OCI-LY1 (cell line): ENCODE results near the gene MAP3K20.

Experiments
- H2AFZ ChIP-seq: fragments of 200-600 bp; sonication (generic), shearing (Covaris generic); 2 replicates; pipeline ENCODE4 v1.6.0; 2014; ENCODE audit warnings: antibody characterized with exemption, mild to moderate bottlenecking, low read length
- H3F3A ChIP-seq: fragments of 200-600 bp; sonication (generic), shearing (Covaris generic); 2 replicates; pipeline ENCODE4 v1.6.0; 2014; ENCODE audit warnings: mild to moderate bottlenecking, antibody characterized with exemption, low read length, moderate library complexity; ENCODE audit not compliant: insufficient read depth
- H3K27ac ChIP-seq: fragments of 200-600 bp; sonication (generic); 2 replicates; pipeline ENCODE4 v1.5.1; 2014; ENCODE audit warnings: low read length, mixed run types, mild to moderate bottlenecking, low read depth; ENCODE audit not compliant: poor library complexity, severe bottlenecking
- H3K27me3 ChIP-seq: fragments of 200-600 bp; sonication (generic); 2 replicates; pipeline ENCODE4 v1.6.0; 2014; ENCODE audit warnings: antibody characterized with exemption, mild to moderate bottlenecking, low read length, moderate library complexity; ENCODE audit not compliant: insufficient read depth
- H3K36me3 ChIP-seq: fragments of 200-600 bp; sonication (generic); 2 replicates; pipeline ENCODE4 v1.6.1; 2014; ENCODE audit warnings: mild to moderate bottlenecking, antibody characterized with exemption, low read length, moderate library complexity, mixed read lengths; ENCODE audit not compliant: insufficient read depth
- H3K4me1 ChIP-seq: fragments of 200-600 bp; sonication (generic); 2 replicates; pipeline ENCODE4 v1.5.1; 2014; ENCODE audit warnings: mild to moderate bottlenecking, low read length, moderate library complexity; ENCODE audit not compliant: insufficient read depth, severe bottlenecking
- H3K4me2 ChIP-seq: fragments of 200-600 bp; sonication (generic), shearing (Covaris generic); 2 replicates; pipeline ENCODE4 v1.6.1; 2014; ENCODE audit warnings: low read length
- H3K4me3 ChIP-seq: fragments of 200-600 bp; sonication (generic); 2 replicates; pipeline ENCODE4 v1.5.1; 2014; ENCODE audit warnings: low read length, low read depth, mild to moderate bottlenecking, mixed read lengths; ENCODE audit not compliant: poor library complexity, severe bottlenecking
- H3K79me2 ChIP-seq: fragments of 200-600 bp; shearing (Covaris generic); 2 replicates; pipeline ENCODE4 v1.6.1; 2016; ENCODE audit warnings: mixed run types, low read length, mixed read lengths; ENCODE audit not compliant: insufficient read depth
- H3K9ac ChIP-seq: fragments of 200-600 bp; sonication (generic), shearing (Covaris generic); 2 replicates; pipeline ENCODE4 v1.6.1; 2014; ENCODE audit warnings: mild to moderate bottlenecking, low read length, mixed read lengths
- H3K9me2 ChIP-seq: fragments of 200-600 bp; sonication (generic), shearing (Covaris generic); 2 replicates; pipeline ENCODE4 v1.6.1; 2014; ENCODE audit warnings: low read depth, mild to moderate bottlenecking, low read length, mixed read lengths
- H3K9me3 ChIP-seq: fragments of 200-600 bp; shearing (Covaris generic); 2 replicates; pipeline ENCODE4 v1.6.1; 2014; ENCODE audit warnings: low read length, mixed read lengths
- H4K20me1 ChIP-seq: fragments of 200-600 bp; sonication (generic), shearing (Covaris generic); 2 replicates; pipeline ENCODE4 v1.6.0; 2016; ENCODE audit warnings: mild to moderate bottlenecking, low read length; ENCODE audit not compliant: insufficient read depth
- EZH2 ChIP-seq: fragments of 200-600 bp; sonication (generic), shearing (Covaris generic); IDR thresholded peaks from 2 replicates; pipeline ENCODE4 v1.8.0; 2017; ENCODE audit warnings: borderline replicate concordance, mixed run types, mild to moderate bottlenecking, antibody characterized with exemption, low read length, moderate library complexity, mixed read lengths
- TF ChIP-seq, protein P1 (sequence below): fragments of 200-600 bp; sonication (generic), shearing (Covaris generic); IDR thresholded peaks from 2 replicates; pipeline ENCODE4 v1.5.1; 2017; ENCODE audit warnings: mild to moderate bottlenecking, antibody characterized with exemption, low read length, moderate library complexity, mixed read lengths

Gene MAP3K20

DNA sequence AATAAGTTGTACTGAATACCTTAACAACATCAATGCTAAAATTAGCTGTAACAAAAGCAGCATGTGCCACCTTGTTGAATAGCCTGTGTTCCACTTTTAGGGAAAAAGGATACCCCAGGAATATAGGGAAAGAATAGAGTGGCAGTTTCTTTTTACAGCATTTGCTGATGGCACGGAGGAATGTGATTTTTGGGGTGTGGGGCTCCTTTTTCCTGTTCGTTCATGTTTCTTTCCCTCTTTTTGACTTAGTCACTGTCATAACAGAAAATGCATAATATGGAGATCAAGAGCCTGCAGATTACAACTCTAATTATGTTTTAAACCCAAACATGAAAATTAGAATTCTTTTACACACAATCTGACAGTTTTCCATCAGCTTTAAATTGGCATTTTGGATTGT, 60.4 kb downstream of the MAP3K20 start:
- Histone ChIP-seq H3K27ac (no peak overlapping the region), H3F3A (no peaks in the 10 kb centered on the region), H3K4me2 (no peak overlapping the region), H3K36me3 (no peaks in the 10 kb centered on the region), H3K9me3 (no peaks in the 10 kb centered on the region), H3K9ac (no peak overlapping the region), H2AFZ (no peak overlapping the region), H3K27me3 (no peaks in the 10 kb centered on the region), H3K9me2 (no peaks in the 10 kb centered on the region), H3K4me1 (no peaks in the 10 kb centered on the region), H4K20me1 (no peaks in the 10 kb centered on the region), H3K4me3 (no peak overlapping the region), H3K79me2 (no peaks in the 10 kb centered on the region)
- no peak for TF ChIP-seq EZH2
- TF ChIP-seq, protein P1, sequence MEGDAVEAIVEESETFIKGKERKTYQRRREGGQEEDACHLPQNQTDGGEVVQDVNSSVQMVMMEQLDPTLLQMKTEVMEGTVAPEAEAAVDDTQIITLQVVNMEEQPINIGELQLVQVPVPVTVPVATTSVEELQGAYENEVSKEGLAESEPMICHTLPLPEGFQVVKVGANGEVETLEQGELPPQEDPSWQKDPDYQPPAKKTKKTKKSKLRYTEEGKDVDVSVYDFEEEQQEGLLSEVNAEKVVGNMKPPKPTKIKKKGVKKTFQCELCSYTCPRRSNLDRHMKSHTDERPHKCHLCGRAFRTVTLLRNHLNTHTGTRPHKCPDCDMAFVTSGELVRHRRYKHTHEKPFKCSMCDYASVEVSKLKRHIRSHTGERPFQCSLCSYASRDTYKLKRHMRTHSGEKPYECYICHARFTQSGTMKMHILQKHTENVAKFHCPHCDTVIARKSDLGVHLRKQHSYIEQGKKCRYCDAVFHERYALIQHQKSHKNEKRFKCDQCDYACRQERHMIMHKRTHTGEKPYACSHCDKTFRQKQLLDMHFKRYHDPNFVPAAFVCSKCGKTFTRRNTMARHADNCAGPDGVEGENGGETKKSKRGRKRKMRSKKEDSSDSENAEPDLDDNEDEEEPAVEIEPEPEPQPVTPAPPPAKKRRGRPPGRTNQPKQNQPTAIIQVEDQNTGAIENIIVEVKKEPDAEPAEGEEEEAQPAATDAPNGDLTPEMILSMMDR: no peak

DNA sequence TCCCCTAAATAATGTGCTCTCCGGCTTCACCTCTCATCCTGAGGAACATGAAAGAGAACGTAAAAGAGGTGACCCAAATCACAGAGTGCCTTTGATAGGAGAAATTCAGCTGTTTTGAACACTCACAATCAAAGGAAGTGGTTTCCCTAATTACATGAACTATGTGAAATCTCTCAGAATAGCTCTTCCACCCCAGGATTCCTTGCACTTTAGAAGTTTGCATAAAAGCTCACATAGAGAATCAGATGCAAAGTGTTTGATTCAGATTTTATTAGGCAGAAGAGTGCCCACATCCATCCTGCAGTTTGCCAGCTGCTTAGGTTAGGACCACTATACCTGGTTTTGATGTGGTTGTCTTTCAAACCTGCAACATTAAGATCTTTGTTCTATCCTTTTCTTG, 61.0 kb downstream of the MAP3K20 start:
- H3K4me3 ChIP-seq: no peak overlapping the region

GRCh38 chr2:173137610-173138009, 62.0 kb downstream of the MAP3K20 start:
- no peaks in the 10 kb centered on the region for H3K79me2 ChIP-seq
- no peaks in the 10 kb centered on the region for H3K4me1 ChIP-seq
- no peaks in the 10 kb centered on the region for H3K9me3 ChIP-seq
- H3K9me2 ChIP-seq: no peaks in the 10 kb centered on the region
- H3K27ac ChIP-seq: no peak overlapping the region
- no peaks in the 10 kb centered on the region for H4K20me1 ChIP-seq
- H3K36me3 ChIP-seq: no peaks in the 10 kb centered on the region
- H3F3A ChIP-seq: no peaks in the 10 kb centered on the region
- H3K4me2 ChIP-seq: no peak overlapping the region
- TF ChIP-seq, protein P1: no peak
- TF ChIP-seq EZH2: no peak
- H2AFZ ChIP-seq: no peak overlapping the region
- no peak overlapping the region for H3K4me3 ChIP-seq
- H3K27me3 ChIP-seq: no peaks in the 10 kb centered on the region
- no peak overlapping the region for H3K9ac ChIP-seq

More for the DNA sequence above, 61.0 kb downstream of the MAP3K20 start:
- Histone ChIP-seq H3K9ac (no peak overlapping the region), H3K4me1 (no peaks in the 10 kb centered on the region), H4K20me1 (no peaks in the 10 kb centered on the region), H3K9me3 (no peaks in the 10 kb centered on the region), H3K27me3 (no peaks in the 10 kb centered on the region), H3K79me2 (no peaks in the 10 kb centered on the region), H3K4me2 (no peak overlapping the region), H3K9me2 (no peaks in the 10 kb centered on the region), H2AFZ (no peak overlapping the region), H3F3A (no peaks in the 10 kb centered on the region), H3K27ac (no peak overlapping the region), H3K36me3 (no peaks in the 10 kb centered on the region)
- TF ChIP-seq EZH2: no peak
- TF ChIP-seq, protein P1: no peak
